ENCODE results near the gene CYFIP1.

Gene CYFIP1

GRCh38 chr15:22948056-22948455, 32.1 kb downstream of the CYFIP1 start:
- no peak for DNase-seq

- DNase-seq: no peak
These were observed 32.8 kb downstream of the CYFIP1 start for GRCh38 chr15:22947101-22948000.

GRCh38 chr15:22945071-22945470, 35.1 kb downstream of the CYFIP1 start:
- DNase-seq: no peak

GRCh38 chr15:22944651-22945050, 35.5 kb downstream of the CYFIP1 start:
- no peak for DNase-seq

GRCh38 chr15:22942877-22943276, 37.3 kb downstream of the CYFIP1 start:
- DNase-seq: no peak

GRCh38 chr15:22942306-22942855, 37.8 kb downstream of the CYFIP1 start:
- no peak for DNase-seq

GRCh38 chr15:22941179-22941578, 39.0 kb downstream of the CYFIP1 start:
- DNase-seq: no peak

GRCh38 chr15:22939652-22940061, 40.5 kb downstream of the CYFIP1 start:
- DNase-seq: no peak

- no peak for DNase-seq
These were observed 41.1 kb downstream of the CYFIP1 start for GRCh38 chr15:22939051-22939450.

GRCh38 chr15:22936577-22937472, 43.3 kb downstream of the CYFIP1 start:
- no peak for DNase-seq

- no peak for DNase-seq
These were observed 46.5 kb downstream of the CYFIP1 start for GRCh38 chr15:22933641-22934061.

GRCh38 chr15:22931784-22932536, 48.2 kb downstream of the CYFIP1 start:
- no peak for DNase-seq

GRCh38 chr15:22930782-22931484, 49.2 kb downstream of the CYFIP1 start:
- DNase-seq: no peak

GRCh38 chr15:22927761-22928160, 52.4 kb downstream of the CYFIP1 start:
- DNase-seq: no peak

- no peak for DNase-seq
These were observed 54.3 kb downstream of the CYFIP1 start for GRCh38 chr15:22925875-22926274.

GRCh38 chr15:22922003-22922402, 58.2 kb downstream of the CYFIP1 start:
- DNase-seq: no peak

GRCh38 chr15:22919171-22919570, 61.0 kb downstream of the CYFIP1 start:
- no peak for DNase-seq

GRCh38 chr15:22918596-22919140, 61.5 kb downstream of the CYFIP1 start:
- DNase-seq: no peak

GRCh38 chr15:22918056-22918455, 62.1 kb downstream of the CYFIP1 start:
- no peak for DNase-seq

- DNase-seq: no peak
These were observed 62.6 kb downstream of the CYFIP1 start for GRCh38 chr15:22917556-22917955.

- no peak for DNase-seq
These were observed 63.4 kb downstream of the CYFIP1 start for GRCh38 chr15:22916606-22917350.
